PC-9 (cell line): ENCODE measurements around the gene LRMDA. TPM values are rescaled to one million over a fixed set of nuclear protein-coding genes. Genes with fewer than 3 reads are reported as not detected.
A peak's percentile ranks its signal among the peaks of the same experiment; 100 is the strongest.

Source experiments
- BruUV-seq: library from RNA; stranded (reverse); fragments of 400-500 nt; replicated peaks from 2 replicates; lab custom pipeline; 2021; lab: Mats Ljungman, UMichigan
- CTCF ChIA-PET: fragments of 300-600 bp; sonication (Branson Sonifier 250); formaldehyde crosslinking; loops from one replicate; lab custom pipeline; 2022; ENCODE audit warnings: antibody characterized with exemption; lab: Charles Lee
- POLR2A ChIA-PET: fragments of 300-600 bp; sonication (Branson Sonifier 250); formaldehyde crosslinking; loops from one replicate; lab custom pipeline; 2022; ENCODE audit warnings: antibody characterized with exemption; ENCODE audit not compliant: unreplicated experiment; lab: Charles Lee
- DNase-seq, 2 experiments: peaks; one replicate each; pipeline versions ENCODE4 v3.0.0 to v3.0.0-alpha.2; 2015 to 2022; ENCODE audit warnings: mixed read lengths in 1 of 2
- H2AFZ ChIP-seq: fragments of 200-600 bp; sonication (generic); 2 replicates; pipeline ENCODE4 v1.8.1; 2017; ENCODE audit warnings: antibody characterized with exemption
- H3F3A ChIP-seq: fragments of 200-600 bp; sonication (generic); 2 replicates; pipeline ENCODE4 v1.8.1; 2017; ENCODE audit warnings: antibody characterized with exemption, mild to moderate bottlenecking, low read depth; ENCODE audit not compliant: insufficient read depth
- H3K27ac ChIP-seq: fragments of 200-600 bp; sonication (generic); 2 replicates; pipeline ENCODE4 v1.6.1; 2016; ENCODE audit warnings: mixed run types
- H3K27me3 ChIP-seq: fragments of 200-600 bp; sonication (generic); 2 replicates; pipeline ENCODE4 v1.6.1; 2016; ENCODE audit warnings: low read depth, mixed run types; ENCODE audit not compliant: insufficient read depth
- H3K36me3 ChIP-seq: fragments of 200-600 bp; sonication (generic); 2 replicates; pipeline ENCODE4 v1.6.1; 2016; ENCODE audit warnings: low read depth, mixed run types
- H3K4me1 ChIP-seq: fragments of 200-600 bp; sonication (generic); replicated peaks from 2 replicates; pipeline ENCODE4 v1.6.1; 2016; ENCODE audit warnings: mixed run types; ENCODE audit not compliant: insufficient read depth
- H3K4me2 ChIP-seq: fragments of 200-600 bp; sonication (generic); 2 replicates; pipeline ENCODE4 v1.6.1; 2017; ENCODE audit warnings: mixed run types
- H3K4me3 ChIP-seq: fragments of 200-600 bp; sonication (generic); 2 replicates; pipeline ENCODE4 v1.6.1; 2016; ENCODE audit warnings: mixed run types
- H3K79me2 ChIP-seq: fragments of 200-600 bp; sonication (generic); 2 replicates; pipeline ENCODE4 v1.6.1; 2017; ENCODE audit warnings: low read depth, mixed run types
- H3K9me2 ChIP-seq: fragments of 200-600 bp; sonication (generic); 2 replicates; pipeline ENCODE4 v1.8.1; 2017; ENCODE audit warnings: mild to moderate bottlenecking; ENCODE audit not compliant: insufficient read depth
- H3K9me3 ChIP-seq: fragments of 200-600 bp; sonication (generic); 2 replicates; pipeline ENCODE4 v1.8.1; 2016; ENCODE audit warnings: low read depth; ENCODE audit not compliant: insufficient read depth
- H4K20me1 ChIP-seq: fragments of 200-600 bp; sonication (generic); 2 replicates; pipeline ENCODE4 v1.8.1; 2017; ENCODE audit not compliant: insufficient read depth
- CTCF ChIP-seq: fragments of 200-600 bp; sonication (generic); conservative IDR thresholded peaks from 2 replicates; pipeline ENCODE4 v1.6.1; 2017; ENCODE audit warnings: mixed run types, antibody characterized with exemption, mild to moderate bottlenecking, moderate library complexity
- EZH2 ChIP-seq: fragments of 200-600 bp; sonication (generic); IDR thresholded peaks from 2 replicates; pipeline ENCODE4 v1.8.0; 2017; ENCODE audit warnings: antibody characterized with exemption, low read depth
- intact Hi-C: fragments of 100-400 bp; cut with micrococcal nuclease; formaldehyde crosslinking; loops from one replicate; pipeline ENCODE4 v1.10.0; 2022; ENCODE audit not compliant: unreplicated experiment
- total RNA-seq: library from RNA; stranded (reverse); gene quantifications from 2 replicates; pipeline ENCODE4 v1.2.3, GENCODE V29; 2021

LRMDA gene
- total RNA-seq, 1 experiment from 2014 or later = not detected

- TF ChIP-seq EZH2 = no peak
- TF ChIP-seq CTCF = no peak
- Histone ChIP-seq H3K4me2 (no peak overlapping the region), H3K79me2 (no peaks in the 10 kb centered on the region), H3F3A (no peaks in the 10 kb centered on the region), H3K36me3 (no peaks in the 10 kb centered on the region), H3K27me3 (no peaks in the 10 kb centered on the region), H3K9me2 (no peaks in the 10 kb centered on the region), H4K20me1 (no peaks in the 10 kb centered on the region), H2AFZ (no peak overlapping the region), H3K9me3 (no peaks in the 10 kb centered on the region), H3K4me3 (no peak overlapping the region), H3K4me1 (no peaks in the 10 kb centered on the region), H3K27ac (no peak overlapping the region)
- CTCF ChIA-PET = no interaction called here
- DNase-seq = peak in 1 of 2 experiments; percentile 58
- intact Hi-C loops = no loop called here
- POLR2A ChIA-PET = no interaction called here
- BruUV-seq = no TSS peak
Observed at GRCh38 chr10:75959209-75959608, 527.8 kb downstream of the LRMDA start.

- Histone ChIP-seq H3K4me1 (no peaks in the 10 kb centered on the region), H3K27ac (no peak overlapping the region), H3K4me2 (no peak overlapping the region), H3K27me3 (no peaks in the 10 kb centered on the region), H3K36me3 (no peaks in the 10 kb centered on the region), H2AFZ (no peak overlapping the region), H3K4me3 (no peak overlapping the region), H3K9me2 (no peaks in the 10 kb centered on the region), H4K20me1 (no peaks in the 10 kb centered on the region), H3K79me2 (no peaks in the 10 kb centered on the region), H3K9me3 (no peaks in the 10 kb centered on the region), H3F3A (no peaks in the 10 kb centered on the region)
- BruUV-seq = no TSS peak
- TF ChIP-seq CTCF = no peak
- no peak for TF ChIP-seq EZH2
- no peak for DNase-seq
- POLR2A ChIA-PET = no interaction called here
- intact Hi-C loops = no loop called here
- CTCF ChIA-PET = interaction anchor here (0.6 kb wide), 1 partner anchor 1170 kb away, joined by 9 read pairs; no protein-coding TSS in a partner anchor
Observed at GRCh38 chr10:75959912-75960311, 528.5 kb downstream of the LRMDA start.

- TF ChIP-seq CTCF (no peak), EZH2 (no peak)
- intact Hi-C loops = no loop called here
- Histone ChIP-seq H4K20me1 (no peaks in the 10 kb centered on the region), H3K9me2 (no peaks in the 10 kb centered on the region), H3K4me2 (no peak overlapping the region), H3K4me3 (no peak overlapping the region), H3F3A (no peaks in the 10 kb centered on the region), H3K79me2 (no peaks in the 10 kb centered on the region), H3K27ac (no peak overlapping the region), H3K27me3 (no peaks in the 10 kb centered on the region), H3K4me1 (no peaks in the 10 kb centered on the region), H3K36me3 (no peaks in the 10 kb centered on the region), H2AFZ (no peak overlapping the region), H3K9me3 (no peaks in the 10 kb centered on the region)
- ChIA-PET POLR2A (no interaction called here), CTCF (no interaction called here)
- no TSS peak for BruUV-seq
- DNase-seq = no peak
Observed at GRCh38 chr10:75962395-75963061, 531.1 kb downstream of the LRMDA start.
